ENCODE data around the gene OGDH.

GRCh38 chr7:44740055-44740454 lies 133.6 kb downstream of the OGDH start:
- TF ChIP-seq EP300 (IDR thresholded peaks at IDR 0.05; ENCODE audit: low read depth) (no peak), POLR2A (IDR thresholded peaks at IDR 0.05) (no peak)

Measured in transverse colon (tissue), 1 donor.